Fibroblast of lung (primary cell): Measurements from ENCODE around the gene FCRL1. TPM values are rescaled to one million over a fixed set of nuclear protein-coding genes. Genes with fewer than 3 reads are reported as not detected.

ENCODE experiments used
- DNase-seq, 2 donors: peaks; one replicate each; pipeline versions ENCODE4 v3.0.0 to v3.0.0-alpha.2; 2010; ENCODE audit warnings: low read depth in 2 of 2
- H2AFZ ChIP-seq: 2 replicates; pipeline ENCODE4 v1.5.1; 2012; ENCODE audit warnings: low read length, control low read depth, inconsistent platforms
- H3K27ac ChIP-seq: 2 replicates; pipeline ENCODE4 v1.5.1; 2011; ENCODE audit warnings: low read length, control low read depth; ENCODE audit not compliant: insufficient read depth
- H3K27me3 ChIP-seq: 2 replicates; pipeline ENCODE4 v1.5.1; 2011; ENCODE audit warnings: mild to moderate bottlenecking, low read length; ENCODE audit not compliant: control insufficient read depth, insufficient read depth
- H3K36me3 ChIP-seq: 2 replicates; pipeline ENCODE4 v1.5.1; 2011; ENCODE audit warnings: low read length; ENCODE audit not compliant: control insufficient read depth, insufficient read depth
- H3K4me1 ChIP-seq: 2 replicates; pipeline ENCODE4 v1.5.1; 2011; ENCODE audit warnings: low read length; ENCODE audit not compliant: control insufficient read depth, insufficient read depth; ENCODE audit errors: extremely low read depth
- H3K4me2 ChIP-seq: 2 replicates; pipeline ENCODE4 v1.5.1; 2011; ENCODE audit warnings: low read length, control low read depth; ENCODE audit not compliant: insufficient read depth; ENCODE audit errors: extremely low read depth
- H3K4me3 ChIP-seq, 4 experiments: fragments of 200-600 bp in 1 of 4; sonication (generic) in 1 of 4; replicated peaks in 1 of 4; 2 replicates each; pipeline ENCODE4 v1.5.1; 2011 to 2016; ENCODE audit warnings: low read length in 4 of 4, low read depth in 3 of 4, mild to moderate bottlenecking in 3 of 4, control low read depth in 2 of 4, inconsistent platforms in 1 of 4, mixed read lengths in 1 of 4; ENCODE audit not compliant: insufficient read depth in 1 of 4; ENCODE audit errors: control extremely low read depth in 1 of 4
- H3K79me2 ChIP-seq: 2 replicates; pipeline ENCODE4 v1.5.1; 2012; ENCODE audit warnings: mild to moderate bottlenecking, low read length, inconsistent platforms; ENCODE audit not compliant: control insufficient read depth, insufficient read depth
- H3K9ac ChIP-seq: 2 replicates; pipeline ENCODE4 v1.5.1; 2011; ENCODE audit warnings: mild to moderate bottlenecking, low read length, control low read depth; ENCODE audit not compliant: insufficient read depth
- H3K9me3 ChIP-seq: 2 replicates; pipeline ENCODE4 v1.5.1; 2012; ENCODE audit warnings: low read depth, low read length; ENCODE audit not compliant: control insufficient read depth, insufficient read depth
- H4K20me1 ChIP-seq: 2 replicates; pipeline ENCODE4 v1.5.1; 2011; ENCODE audit warnings: low read length; ENCODE audit not compliant: control insufficient read depth, insufficient read depth; ENCODE audit errors: extremely low read depth
- CTCF ChIP-seq, 2 donors: IDR thresholded peaks in 1 of 2; conservative IDR thresholded peaks in 1 of 2; 1 replicate in 1 of 2; 2 replicates in 1 of 2; pipeline ENCODE4 v1.5.1; 2011 to 2012; ENCODE audit warnings: low read length in 2 of 2, control low read depth in 1 of 2, inconsistent platforms in 1 of 2, low read depth in 1 of 2, mild to moderate bottlenecking in 1 of 2
- EZH2 ChIP-seq: IDR thresholded peaks from 2 replicates; pipeline ENCODE4 v1.5.1; 2012; ENCODE audit warnings: low read length, control low read depth, mild to moderate bottlenecking; ENCODE audit errors: missing control alignments
- polyA plus RNA-seq, 2 donors: library from polyadenylated mRNA; depleted of rRNA in 1 of 2; stranded (reverse) in 1 of 2; unstranded in 1 of 2; fragments of >200 nt; gene quantifications; 2 replicates each; pipeline ENCODE4 v1.2.1, GENCODE V29; 2011 to 2012; ENCODE audit warnings: missing spikeins in 1 of 2
- total RNA-seq: library from RNA; depleted of rRNA; stranded (reverse); fragments of >200 nt; gene quantifications from 2 replicates; pipeline ENCODE4 v1.2.1, GENCODE V29; 2014

The FCRL1 gene
- total and polyA plus RNA-seq, 2 donors (not counting 1 experiment from before 2014, with no cell fraction given): not detected

- H3K27me3 ChIP-seq: no peaks in the 10 kb centered on the region
- no peak overlapping the region for H3K4me2 ChIP-seq
- H3K27ac ChIP-seq: no peak overlapping the region
- no peak overlapping the region for H2AFZ ChIP-seq
- DNase-seq: no peak
- H3K4me3 ChIP-seq: no peak overlapping the region
- H4K20me1 ChIP-seq: no peaks in the 10 kb centered on the region
- H3K9me3 ChIP-seq: no peaks in the 10 kb centered on the region
- no peaks in the 10 kb centered on the region for H3K36me3 ChIP-seq
- H3K9ac ChIP-seq: no peak overlapping the region
- TF ChIP-seq CTCF (conservative IDR thresholded peaks at IDR 0.05 in 1 of 2, IDR thresholded peaks at IDR 0.05 in 1 of 2; ENCODE audit: low read depth in 1 of 2, low read length in 2 of 2): no peak
- no peak for TF ChIP-seq EZH2
- H3K4me1 ChIP-seq: no peaks in the 10 kb centered on the region
- H3K79me2 ChIP-seq: no peaks in the 10 kb centered on the region
Measured at GRCh38 chr1:157751283-157751682, 68.6 kb downstream of the FCRL1 start.

GRCh38 chr1:157748262-157748817, 71.6 kb downstream of the FCRL1 start:
- no peak overlapping the region for H2AFZ ChIP-seq
- TF ChIP-seq CTCF (conservative IDR thresholded peaks at IDR 0.05 in 1 of 2, IDR thresholded peaks at IDR 0.05 in 1 of 2; ENCODE audit: low read depth in 1 of 2, low read length in 2 of 2): no peak
- no peak for TF ChIP-seq EZH2
- no peaks in the 10 kb centered on the region for H3K36me3 ChIP-seq
- H3K9ac ChIP-seq: no peak overlapping the region
- no peak overlapping the region for H3K4me2 ChIP-seq
- H3K4me1 ChIP-seq: no peaks in the 10 kb centered on the region
- H3K9me3 ChIP-seq: no peaks in the 10 kb centered on the region
- no peaks in the 10 kb centered on the region for H3K27me3 ChIP-seq
- DNase-seq: no peak
- H3K79me2 ChIP-seq: no peaks in the 10 kb centered on the region
- H3K4me3 ChIP-seq: no peak overlapping the region
- H3K27ac ChIP-seq: no peak overlapping the region
- no peaks in the 10 kb centered on the region for H4K20me1 ChIP-seq

Other genes starting within 250 kb of the FCRL1 start
- gene FCRL4, start 222.0 kb downstream of the FCRL1 start, total RNA-seq: not detected in 2 replicates
- not detected in 2 replicates for gene FCRL4, start 222.0 kb downstream of the FCRL1 start, polyA plus RNA-seq
- gene FCRL3, start 119.4 kb downstream of the FCRL1 start, total RNA-seq: not detected in 2 replicates
- not detected in 2 replicates for gene FCRL3, start 119.4 kb downstream of the FCRL1 start, polyA plus RNA-seq
- gene FCRL2, start 43.0 kb downstream of the FCRL1 start, total RNA-seq: not detected in 2 replicates
- gene FCRL2, start 43.0 kb downstream of the FCRL1 start, polyA plus RNA-seq: not detected in 2 replicates
- not detected in 2 replicates for gene CD5L, start 21.7 kb upstream of the FCRL1 start, total RNA-seq
- gene CD5L, start 21.7 kb upstream of the FCRL1 start, polyA plus RNA-seq: not detected in 2 replicates
- gene KIRREL1, start 173.5 kb upstream of the FCRL1 start, total RNA-seq: 83.0 and 123 TPM in 2 replicates
- gene KIRREL1, start 173.5 kb upstream of the FCRL1 start, polyA plus RNA-seq: 42.2 and 55.5 TPM in 2 replicates